HG03139 (cell line): Measurements from ENCODE around the gene COPA.

ENCODE experiments used
- ATAC-seq: cut with Tn5 transposase; IDR thresholded peaks from one replicate; pipeline ENCODE4 v1.9.1; 2021; ENCODE audit not compliant: unreplicated experiment

Gene COPA

DNA sequence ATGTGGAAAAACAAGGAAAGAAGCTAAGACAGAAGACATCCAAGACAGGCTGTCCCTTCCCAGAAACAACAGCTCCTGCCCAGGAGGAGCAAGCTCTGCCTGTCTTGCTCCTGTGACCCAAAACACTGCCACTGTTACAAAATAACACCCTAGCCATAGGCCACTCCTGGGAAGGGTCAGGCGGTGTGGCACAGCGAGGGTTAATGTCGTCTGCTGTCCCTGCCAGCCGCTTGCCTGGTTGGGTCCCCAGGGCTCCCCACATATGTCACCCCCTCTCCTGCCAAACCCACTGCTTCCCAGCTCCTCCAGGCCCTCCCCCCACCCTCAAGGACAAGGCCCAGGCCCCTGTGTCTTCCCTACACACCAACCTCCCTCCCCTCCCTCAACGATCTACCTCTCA lies 20.0 kb upstream of the COPA start:
- no peak for ATAC-seq

DNA sequence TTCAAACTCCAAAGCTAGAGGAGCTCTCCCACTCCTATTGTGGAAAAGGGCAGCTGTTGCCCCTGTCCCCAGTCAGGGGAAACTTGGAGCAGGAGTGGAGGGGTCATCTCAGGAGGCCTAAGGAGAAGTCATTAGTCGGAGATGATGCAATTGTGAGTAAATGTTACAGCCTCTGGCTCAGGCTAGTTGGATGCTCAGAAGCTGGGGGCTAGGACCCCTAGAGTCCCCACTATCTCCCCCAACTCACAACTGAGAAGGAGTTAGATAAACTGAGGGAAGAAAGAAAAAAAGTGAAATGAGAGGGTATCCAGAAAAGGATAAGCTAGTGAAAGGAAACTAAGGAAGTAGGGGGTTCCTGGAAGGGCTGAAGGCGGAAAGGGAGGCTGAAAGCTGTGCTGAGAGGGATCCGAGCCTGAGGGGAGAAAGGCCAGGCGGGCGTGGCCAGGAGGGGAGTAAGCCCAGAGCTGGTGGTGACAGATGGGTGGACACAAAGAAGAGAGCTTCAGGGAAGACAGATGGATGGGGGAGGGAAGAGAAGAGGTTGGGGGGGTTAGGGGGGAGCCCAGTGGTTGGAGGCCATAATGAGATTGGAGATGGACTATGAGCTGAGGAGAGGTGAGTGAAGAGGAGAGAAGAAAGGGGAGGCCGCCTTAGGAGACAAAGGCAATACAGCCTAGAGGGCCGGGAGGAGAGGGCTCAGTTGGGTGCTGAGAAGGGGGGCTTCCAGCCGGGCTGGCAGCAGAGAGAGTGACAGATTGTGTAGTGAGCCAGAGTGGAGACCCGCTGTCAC lies 19.3 kb upstream of the COPA start:
- no peak for ATAC-seq

DNA sequence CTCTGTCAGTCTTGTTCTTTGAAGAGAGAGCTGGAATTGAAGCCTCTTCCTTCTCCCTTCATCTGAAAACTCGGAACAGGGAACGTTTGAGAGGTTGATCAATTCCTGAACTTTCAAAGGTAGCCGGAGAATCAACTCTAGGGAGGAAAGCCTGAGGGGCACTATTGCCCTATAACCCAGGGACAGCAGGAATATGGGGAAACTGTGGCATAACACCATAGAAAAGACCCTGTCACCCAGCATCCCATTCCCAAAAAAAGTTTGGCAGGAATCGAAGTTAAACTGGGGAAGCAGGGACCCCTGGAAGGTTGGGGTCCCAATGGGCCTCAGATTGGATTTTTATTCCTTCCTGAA lies 18.7 kb upstream of the COPA start:
- ATAC-seq, result no peak

GRCh38 chr1:160361199-160361598 lies 18.1 kb upstream of the COPA start:
- ATAC-seq, result no peak

- no peak for ATAC-seq
Observed at GRCh38 chr1:160360227-160360695, 17.2 kb upstream of the COPA start.

DNA sequence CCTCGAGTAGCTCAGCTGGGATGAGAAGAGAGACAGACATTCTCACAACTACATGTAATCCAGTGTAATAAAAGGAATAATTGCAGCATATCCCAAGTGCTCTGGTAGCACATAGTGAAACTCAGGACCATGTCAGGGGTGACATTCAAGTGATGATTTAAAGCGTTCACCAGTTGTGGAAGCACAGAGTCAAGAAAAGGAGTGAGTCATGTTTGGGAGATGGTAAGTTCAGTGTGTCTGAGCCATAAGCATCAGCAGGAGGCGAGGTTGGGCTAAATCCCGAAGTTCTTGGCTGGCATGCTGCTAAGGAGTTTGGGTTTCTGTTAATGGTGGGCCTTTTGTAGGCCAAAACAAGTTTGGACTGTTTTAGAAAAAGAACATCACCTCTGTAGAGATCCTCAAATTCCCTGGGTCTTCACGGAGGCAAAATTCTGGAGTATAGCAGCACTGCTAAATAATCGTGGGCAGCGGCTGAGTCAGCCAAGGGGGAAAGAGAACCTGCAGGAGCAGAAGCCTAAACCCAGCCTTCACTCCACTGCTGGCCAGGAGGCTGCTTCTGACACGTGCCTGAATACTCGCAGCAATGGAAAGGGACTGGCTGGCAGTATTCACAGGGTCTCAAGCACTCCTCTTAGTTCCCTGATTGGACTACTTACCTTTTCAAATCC lies 16.6 kb upstream of the COPA start:
- no peak for ATAC-seq

- no peak for ATAC-seq
Observed at GRCh38 chr1:160358073-160358472, 15.0 kb upstream of the COPA start.

- no peak for ATAC-seq
Observed at GRCh38 chr1:160357286-160358002, 14.4 kb upstream of the COPA start.

DNA sequence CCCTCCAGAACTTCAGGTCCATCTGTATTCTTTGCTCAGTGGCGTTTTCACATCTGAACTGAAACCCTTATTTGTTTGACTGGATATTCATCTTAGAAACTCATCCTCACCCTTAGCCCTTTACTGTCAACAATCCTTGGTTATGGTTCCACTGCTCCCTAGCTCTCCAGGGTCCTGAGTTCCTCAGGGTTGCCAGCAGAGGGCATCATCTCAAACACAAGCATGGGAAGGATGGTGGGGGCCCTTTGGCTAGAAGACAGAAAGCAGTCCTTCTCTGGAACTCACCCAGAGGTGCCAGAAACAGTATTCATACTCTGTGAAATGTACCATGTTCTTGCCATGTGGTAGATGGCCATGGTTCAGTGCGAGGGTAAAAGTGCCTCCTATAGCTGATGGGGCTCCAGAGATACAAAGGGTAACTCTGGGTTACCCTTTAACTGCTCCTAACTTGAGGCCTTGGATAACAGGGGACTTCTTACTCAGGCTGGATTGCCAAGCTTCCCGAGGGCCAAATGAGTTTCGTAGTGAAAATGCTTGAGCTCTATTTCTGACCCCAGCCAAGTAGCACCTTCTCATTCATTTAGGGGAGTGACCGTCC lies 11.4 kb upstream of the COPA start:
- ATAC-seq, result no peak

DNA sequence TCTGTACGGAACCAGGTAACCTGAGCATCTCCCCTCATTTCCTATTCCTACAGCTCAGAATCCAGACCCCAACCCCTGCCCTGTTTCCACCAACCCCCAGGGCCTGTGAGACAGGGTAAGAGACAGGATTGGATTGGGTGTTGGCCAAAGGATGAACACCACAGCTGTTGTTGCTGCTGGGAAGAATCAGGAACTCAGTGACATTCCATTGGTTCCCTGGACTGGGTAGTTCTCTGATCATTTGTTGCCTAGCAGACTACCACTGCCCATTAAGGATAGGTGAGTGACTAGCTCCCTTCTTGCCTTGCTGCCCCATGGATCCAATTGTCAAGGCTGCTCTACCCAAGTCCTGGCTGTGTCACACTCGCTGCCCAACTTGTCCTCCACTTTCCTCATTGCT lies 10.2 kb upstream of the COPA start:
- no peak for ATAC-seq

DNA sequence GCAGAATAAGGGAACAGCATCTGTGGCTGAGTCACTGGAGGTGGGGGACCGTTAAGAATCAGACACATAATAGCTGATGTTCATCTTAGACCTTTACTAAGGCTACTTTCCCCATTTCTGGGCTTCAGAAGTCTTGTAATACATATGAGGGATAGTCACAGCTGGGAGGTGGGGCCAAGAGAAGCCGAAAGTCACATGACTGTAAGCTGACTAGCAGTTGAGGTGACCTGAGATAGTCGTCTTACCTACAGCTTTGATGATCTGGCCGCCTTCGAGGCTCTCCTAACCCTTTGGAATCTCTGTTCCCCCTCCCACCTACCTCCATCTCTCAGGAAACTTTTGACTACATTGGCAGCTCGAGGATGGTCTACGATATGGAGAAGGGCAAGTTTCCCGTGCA lies 9.5 kb upstream of the COPA start:
- no peak for ATAC-seq

DNA sequence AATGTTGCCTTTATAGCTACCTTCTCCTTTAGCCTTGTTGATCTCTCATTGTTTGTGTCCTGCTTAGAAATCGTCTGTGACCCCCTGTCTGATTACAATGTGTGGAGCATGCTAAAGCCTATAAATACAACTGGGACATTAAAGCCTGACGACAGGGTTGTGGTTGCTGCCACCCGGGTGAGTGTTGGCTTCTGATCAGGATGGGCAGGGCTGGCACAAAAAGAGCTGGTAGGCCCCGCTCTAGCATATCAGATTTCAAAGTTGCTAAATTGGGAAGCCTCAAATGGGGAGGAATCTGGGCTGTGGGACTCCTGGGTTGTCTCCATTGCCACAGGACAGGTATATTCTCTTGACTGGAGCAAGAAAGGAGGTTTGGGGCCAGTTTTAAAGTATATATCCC lies 8.6 kb upstream of the COPA start:
- ATAC-seq, result no peak

DNA sequence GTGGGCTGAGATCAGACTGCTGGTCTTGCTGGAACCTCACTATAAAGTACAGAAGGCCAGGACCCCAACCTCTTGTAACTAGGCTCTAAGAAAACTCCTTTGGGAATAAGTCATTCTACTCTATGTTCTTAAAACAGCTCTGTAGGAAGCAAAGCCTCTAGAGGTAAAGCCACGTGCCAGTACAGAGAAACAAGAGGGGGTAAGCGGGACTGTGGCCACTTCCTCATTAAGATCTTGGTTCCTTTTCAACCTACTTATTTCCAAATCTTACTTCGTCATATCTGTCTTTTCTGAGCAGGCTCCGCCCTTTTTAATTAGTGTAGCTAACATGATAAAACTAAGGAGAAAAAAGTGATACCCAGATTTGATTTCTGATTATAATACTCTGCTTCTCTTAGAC lies 3.9 kb upstream of the COPA start:
- no peak for ATAC-seq

DNA sequence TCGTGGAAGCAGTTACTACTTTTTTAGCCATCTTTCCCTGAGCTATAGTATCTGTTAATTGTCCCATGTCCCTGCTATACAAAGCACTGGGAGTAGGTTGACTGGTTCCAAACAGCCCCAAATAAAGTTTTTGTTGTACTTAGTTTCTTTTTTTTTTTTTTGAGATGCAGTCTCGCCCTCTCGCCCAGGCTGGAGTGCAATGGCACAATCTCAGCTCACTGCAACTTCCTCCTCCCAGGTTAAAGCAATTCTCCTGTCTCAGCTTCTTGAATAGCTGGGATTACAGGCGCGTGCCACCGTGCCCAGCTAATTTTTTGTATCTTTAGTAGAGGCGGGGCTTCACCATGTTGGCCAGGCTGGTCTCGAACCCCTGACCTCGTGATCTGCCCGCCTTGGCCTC lies 3.4 kb upstream of the COPA start:
- ATAC-seq, result no peak

- ATAC-seq, result no peak
Observed at GRCh38 chr1:160344936-160345335, 1.9 kb upstream of the COPA start.

DNA sequence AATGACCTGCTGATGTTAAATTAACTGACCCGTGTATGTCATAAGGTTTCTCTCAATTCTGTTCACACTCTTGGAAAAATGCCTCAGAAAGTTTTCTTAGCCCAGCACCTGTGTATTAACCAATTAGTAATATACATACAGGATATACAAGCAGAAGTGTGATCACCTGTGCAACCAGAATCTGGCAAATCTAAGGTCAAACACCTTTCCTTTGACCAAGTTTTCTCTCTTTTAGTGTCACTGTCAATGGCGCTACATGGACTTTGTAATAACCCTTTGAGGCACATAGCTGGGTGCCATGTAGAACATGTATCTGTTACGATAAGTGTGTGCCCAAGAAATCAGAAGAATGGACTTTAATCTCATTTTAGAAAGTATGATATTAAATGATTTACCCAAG lies 1.2 kb upstream of the COPA start:
- no peak for ATAC-seq

- peak; percentile 3 for ATAC-seq
Observed at GRCh38 chr1:160342526-160342925, 524 bp downstream of the COPA start.

GRCh38 chr1:160340866-160341265 lies 2.2 kb downstream of the COPA start:
- no peak for ATAC-seq

- no peak for ATAC-seq
Observed at GRCh38 chr1:160340146-160340545, 2.9 kb downstream of the COPA start.

- ATAC-seq, result no peak
Observed at GRCh38 chr1:160338580-160338979, 4.5 kb downstream of the COPA start.

DNA sequence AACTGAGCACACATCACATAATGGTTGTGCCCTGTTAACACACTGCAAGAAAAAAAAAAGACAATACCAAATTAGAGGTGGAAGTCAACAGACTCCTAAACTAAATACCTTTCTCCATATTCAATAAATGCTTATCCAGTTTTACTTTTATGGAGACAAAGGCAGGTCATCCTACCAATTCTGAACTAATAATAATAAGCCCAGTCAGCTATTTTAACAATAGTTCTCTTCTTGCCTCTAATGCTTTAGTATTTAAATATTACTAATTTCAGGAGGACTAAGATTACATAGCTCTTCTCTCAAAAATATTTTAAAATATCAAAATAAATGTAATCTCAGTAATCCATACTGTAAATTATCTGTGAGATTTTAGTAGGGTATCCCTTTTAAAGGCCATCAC lies 10.5 kb downstream of the COPA start:
- ATAC-seq, result no peak

GRCh38 chr1:160330119-160330518 lies 12.9 kb downstream of the COPA start:
- no peak for ATAC-seq
